ENCODE measurements around the gene TRPV3. TPM values are rescaled to one million over a fixed set of nuclear protein-coding genes. Genes with fewer than 3 reads are reported as not detected.

TRPV3 gene
- polyA plus RNA-seq, 1 donor (not counting 4 experiments of a cell fraction or from before 2014, with no cell fraction given): 9.4 TPM

GRCh38 chr17:3485481-3486068 lies 72.0 kb downstream of the TRPV3 start:
- no peaks in the 10 kb centered on the region for H3K36me3 ChIP-seq (ENCODE audit: control insufficient read depth in 2 of 2, extremely low read depth in 1 of 2, insufficient read depth in 2 of 2, low read length in 2 of 2)
- H3K4me3 ChIP-seq (ENCODE audit: control insufficient read depth in 2 of 3, extremely low read depth in 1 of 3, insufficient read depth in 2 of 3, low read depth in 1 of 3, low read length in 3 of 3): no peak overlapping the region
- peaks cover 3% of the 10 kb centered on the region for H3K27me3 ChIP-seq (ENCODE audit: control insufficient read depth, extremely low read depth, insufficient read depth, low read length)
- no peak overlapping the region for H3K27ac ChIP-seq (ENCODE audit: control insufficient read depth, insufficient read depth, low read length)
- no peak overlapping the region for H3K4me2 ChIP-seq (ENCODE audit: control insufficient read depth, extremely low read depth, insufficient read depth, low read depth, low read length)
- H4K20me1 ChIP-seq (ENCODE audit: control insufficient read depth, extremely low read depth, insufficient read depth, low read length): no peaks in the 10 kb centered on the region
- H3K9ac ChIP-seq (ENCODE audit: control insufficient read depth, extremely low read depth, insufficient read depth, low read length): no peak overlapping the region
- no peaks in the 10 kb centered on the region for H3K79me2 ChIP-seq (ENCODE audit: control insufficient read depth, insufficient read depth, low read length)
- dilution Hi-C loops (cut with MboI; ENCODE audit: extremely low pct_ligation_motif_present, low sequenced_read_pairs): no loop called here
- FAIRE-seq (no peak), DNase-seq (ENCODE audit: low read depth, low spot score) (no peak)
- H3K9me1 ChIP-seq (ENCODE audit: control insufficient read depth, extremely low read depth, insufficient read depth, low read length): no peaks in the 10 kb centered on the region
- no peaks in the 10 kb centered on the region for H3K9me3 ChIP-seq (ENCODE audit: control insufficient read depth, low read depth, low read length)
- H2AFZ ChIP-seq (ENCODE audit: control insufficient read depth, low read length): no peak overlapping the region
- TF ChIP-seq EZH2 (IDR thresholded peaks at IDR 0.05; ENCODE audit: low read length): no peak
- H3K4me1 ChIP-seq (ENCODE audit: control insufficient read depth, extremely low read depth, insufficient read depth, low read length): no peaks in the 10 kb centered on the region

DNA sequence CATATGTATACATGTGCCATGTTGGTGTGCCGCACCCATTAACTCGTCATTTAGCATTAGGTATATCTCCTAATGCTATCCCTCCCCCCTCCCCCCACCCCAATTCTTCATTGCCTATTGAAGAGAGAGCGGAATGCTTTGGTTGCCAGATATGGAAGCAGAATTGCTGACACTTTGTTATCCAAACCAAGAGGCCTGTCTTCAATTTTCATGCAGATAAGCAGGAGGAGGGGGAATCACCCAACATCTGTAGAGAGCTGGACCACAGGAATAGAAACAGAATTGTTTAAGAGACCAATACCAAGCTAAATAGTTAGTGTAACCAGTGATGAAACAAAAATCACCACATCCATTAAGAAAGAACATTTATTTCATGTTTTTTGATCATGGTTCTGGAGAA lies 74.8 kb downstream of the TRPV3 start:
- TF ChIP-seq, protein P1, sequence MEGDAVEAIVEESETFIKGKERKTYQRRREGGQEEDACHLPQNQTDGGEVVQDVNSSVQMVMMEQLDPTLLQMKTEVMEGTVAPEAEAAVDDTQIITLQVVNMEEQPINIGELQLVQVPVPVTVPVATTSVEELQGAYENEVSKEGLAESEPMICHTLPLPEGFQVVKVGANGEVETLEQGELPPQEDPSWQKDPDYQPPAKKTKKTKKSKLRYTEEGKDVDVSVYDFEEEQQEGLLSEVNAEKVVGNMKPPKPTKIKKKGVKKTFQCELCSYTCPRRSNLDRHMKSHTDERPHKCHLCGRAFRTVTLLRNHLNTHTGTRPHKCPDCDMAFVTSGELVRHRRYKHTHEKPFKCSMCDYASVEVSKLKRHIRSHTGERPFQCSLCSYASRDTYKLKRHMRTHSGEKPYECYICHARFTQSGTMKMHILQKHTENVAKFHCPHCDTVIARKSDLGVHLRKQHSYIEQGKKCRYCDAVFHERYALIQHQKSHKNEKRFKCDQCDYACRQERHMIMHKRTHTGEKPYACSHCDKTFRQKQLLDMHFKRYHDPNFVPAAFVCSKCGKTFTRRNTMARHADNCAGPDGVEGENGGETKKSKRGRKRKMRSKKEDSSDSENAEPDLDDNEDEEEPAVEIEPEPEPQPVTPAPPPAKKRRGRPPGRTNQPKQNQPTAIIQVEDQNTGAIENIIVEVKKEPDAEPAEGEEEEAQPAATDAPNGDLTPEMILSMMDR (optimal IDR thresholded peaks at IDR 0.05 in 1 of 3, IDR thresholded peaks at IDR 0.05 in 1 of 3, conservative IDR thresholded peaks at IDR 0.05 in 1 of 3; ENCODE audit: extremely low read depth in 1 of 3, insufficient read depth in 2 of 3, low read length in 3 of 3): no peak
- TF ChIP-seq EZH2 (IDR thresholded peaks at IDR 0.05; ENCODE audit: low read length): no peak
- H2AFZ ChIP-seq (ENCODE audit: control insufficient read depth, low read length): no peak overlapping the region
- no peak for DNase-seq (ENCODE audit: low read depth, low spot score)
- H3K27ac ChIP-seq (ENCODE audit: control insufficient read depth, insufficient read depth, low read length): no peak overlapping the region
- no peaks in the 10 kb centered on the region for H3K36me3 ChIP-seq (ENCODE audit: control insufficient read depth in 2 of 2, extremely low read depth in 1 of 2, insufficient read depth in 2 of 2, low read length in 2 of 2)
- no peaks in the 10 kb centered on the region for H3K9me1 ChIP-seq (ENCODE audit: control insufficient read depth, extremely low read depth, insufficient read depth, low read length)
- no peaks in the 10 kb centered on the region for H4K20me1 ChIP-seq (ENCODE audit: control insufficient read depth, extremely low read depth, insufficient read depth, low read length)
- H3K27me3 ChIP-seq (ENCODE audit: control insufficient read depth, extremely low read depth, insufficient read depth, low read length): peaks cover 9% of the 10 kb centered on the region
- dilution Hi-C loops (cut with MboI; ENCODE audit: extremely low pct_ligation_motif_present, low sequenced_read_pairs): no loop called here
- H3K9me3 ChIP-seq (ENCODE audit: control insufficient read depth, low read depth, low read length): no peaks in the 10 kb centered on the region
- H3K9ac ChIP-seq (ENCODE audit: control insufficient read depth, extremely low read depth, insufficient read depth, low read length): no peak overlapping the region
- no peak overlapping the region for H3K4me2 ChIP-seq (ENCODE audit: control insufficient read depth, extremely low read depth, insufficient read depth, low read depth, low read length)
- no peak for FAIRE-seq
- H3K4me1 ChIP-seq (ENCODE audit: control insufficient read depth, extremely low read depth, insufficient read depth, low read length): no peaks in the 10 kb centered on the region
- H3K79me2 ChIP-seq (ENCODE audit: control insufficient read depth, insufficient read depth, low read length): no peaks in the 10 kb centered on the region
- H3K4me3 ChIP-seq (ENCODE audit: control insufficient read depth in 2 of 3, extremely low read depth in 1 of 3, insufficient read depth in 2 of 3, low read depth in 1 of 3, low read length in 3 of 3): no peak overlapping the region

DNA sequence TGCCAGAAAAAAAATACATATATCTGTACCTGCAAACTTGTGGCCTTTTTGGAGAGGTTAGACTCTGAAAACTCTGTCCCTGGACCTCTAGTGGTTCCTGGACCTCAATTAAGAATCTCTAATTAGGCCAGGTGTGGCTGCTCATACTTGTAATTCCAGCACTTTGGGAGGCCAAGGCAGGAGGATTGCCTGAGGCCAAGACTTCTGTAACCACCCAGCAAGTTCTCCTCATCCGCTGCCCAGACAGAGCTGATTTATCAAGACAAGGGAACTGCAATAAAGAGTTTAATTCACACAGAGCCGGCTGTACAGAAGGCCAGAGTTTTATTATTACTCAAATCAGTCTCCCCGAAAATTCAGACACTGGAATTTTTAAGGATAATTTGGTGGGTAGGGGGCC lies 77.6 kb downstream of the TRPV3 start:
- dilution Hi-C loops (cut with MboI; ENCODE audit: extremely low pct_ligation_motif_present, low sequenced_read_pairs): no loop called here
- Histone ChIP-seq H3K4me1 (ENCODE audit: control insufficient read depth, extremely low read depth, insufficient read depth, low read length) (peaks cover 6% of the 10 kb centered on the region), H4K20me1 (ENCODE audit: control insufficient read depth, extremely low read depth, insufficient read depth, low read length) (no peaks in the 10 kb centered on the region), H3K27ac (ENCODE audit: control insufficient read depth, insufficient read depth, low read length) (no peak overlapping the region), H3K9ac (ENCODE audit: control insufficient read depth, extremely low read depth, insufficient read depth, low read length) (no peak overlapping the region), H3K9me1 (ENCODE audit: control insufficient read depth, extremely low read depth, insufficient read depth, low read length) (no peaks in the 10 kb centered on the region), H3K27me3 (ENCODE audit: control insufficient read depth, extremely low read depth, insufficient read depth, low read length) (peaks cover 9% of the 10 kb centered on the region), H3K9me3 (ENCODE audit: control insufficient read depth, low read depth, low read length) (no peaks in the 10 kb centered on the region), H3K4me2 (ENCODE audit: control insufficient read depth, extremely low read depth, insufficient read depth, low read depth, low read length) (no peak overlapping the region), H3K4me3 (ENCODE audit: control insufficient read depth in 2 of 3, extremely low read depth in 1 of 3, insufficient read depth in 2 of 3, low read depth in 1 of 3, low read length in 3 of 3) (no peak overlapping the region), H3K36me3 (ENCODE audit: control insufficient read depth in 2 of 2, extremely low read depth in 1 of 2, insufficient read depth in 2 of 2, low read length in 2 of 2) (no peaks in the 10 kb centered on the region), H2AFZ (ENCODE audit: control insufficient read depth, low read length) (no peak overlapping the region), H3K79me2 (ENCODE audit: control insufficient read depth, insufficient read depth, low read length) (no peaks in the 10 kb centered on the region)
- no peak for FAIRE-seq
- no peak for TF ChIP-seq EZH2 (IDR thresholded peaks at IDR 0.05; ENCODE audit: low read length)
- TF ChIP-seq, protein P1 (optimal IDR thresholded peaks at IDR 0.05 in 1 of 3, IDR thresholded peaks at IDR 0.05 in 1 of 3, conservative IDR thresholded peaks at IDR 0.05 in 1 of 3; ENCODE audit: extremely low read depth in 1 of 3, insufficient read depth in 2 of 3, low read length in 3 of 3): no peak
- DNase-seq (ENCODE audit: low read depth, low spot score): no peak

Measured in keratinocyte (primary cell).